WTC11 (cell line): ENCODE measurements around the gene NTN4. TPM values are rescaled to one million over a fixed set of nuclear protein-coding genes. Genes with fewer than 3 reads are reported as not detected.

Source experiments
- ATAC-seq: fragments of 200-7000 bp; cut with Tn5 transposase; 2 replicates; pipeline ENCODE4 v1.10.0; 2021; ENCODE audit warnings: mild to moderate bottlenecking, moderate library complexity
- CTCF ChIA-PET: fragments of 300-600 bp; sonication (Branson Sonifier 250); formaldehyde crosslinking; loops from one replicate; lab custom pipeline; 2021; ENCODE audit warnings: antibody characterized with exemption; lab: Charles Lee
- POLR2A ChIA-PET: fragments of 350-600 bp; sonication (Branson Sonifier 250); formaldehyde crosslinking; loops from one replicate; lab custom pipeline; 2021; ENCODE audit warnings: antibody characterized with exemption; lab: Charles Lee
- DNase-seq: peaks from one replicate; pipeline ENCODE4 v3.0.0; 2021; ENCODE audit warnings: low spot score
- H3K27ac Mint-ChIP-seq: 2 replicates; pipeline ENCODE4 v1.8.0; 2021; ENCODE audit warnings: mixed read lengths
- H3K27me3 Mint-ChIP-seq: 2 replicates; pipeline ENCODE4 v1.8.0; 2021; ENCODE audit warnings: low read depth, mild to moderate bottlenecking, moderate library complexity, mixed read lengths
- H3K36me3 Mint-ChIP-seq: 2 replicates; pipeline ENCODE4 v1.8.0; 2021; ENCODE audit warnings: mixed read lengths
- H3K4me1 Mint-ChIP-seq: 2 replicates; pipeline ENCODE4 v1.8.0; 2022; ENCODE audit warnings: mixed read lengths
- H3K4me3 Mint-ChIP-seq: 2 replicates; pipeline ENCODE4 v1.8.0; 2021; ENCODE audit warnings: mild to moderate bottlenecking, moderate library complexity, mixed read lengths
- H3K9me3 Mint-ChIP-seq: 2 replicates; pipeline ENCODE4 v1.8.0; 2021; ENCODE audit warnings: mixed read lengths
- AFF4 ChIP-seq: sonication (generic); formaldehyde crosslinking; IDR thresholded peaks from 2 replicates; pipeline ENCODE4 v1.8.1; 2023; ENCODE audit warnings: mild to moderate bottlenecking, missing genetic modification reagents, borderline replicate concordance
- CREM ChIP-seq: sonication (generic); formaldehyde crosslinking; IDR thresholded peaks from 2 replicates; pipeline ENCODE4 v1.8.1; 2022; ENCODE audit warnings: mild to moderate bottlenecking, missing genetic modification reagents, moderate library complexity
- ELF4 ChIP-seq: sonication (generic); formaldehyde crosslinking; IDR thresholded peaks from 2 replicates; pipeline ENCODE4 v1.8.1; 2022; ENCODE audit warnings: low read depth, mild to moderate bottlenecking, moderate library complexity, missing genetic modification reagents
- FOXJ3 ChIP-seq: sonication (generic); formaldehyde crosslinking; IDR thresholded peaks from 2 replicates; pipeline ENCODE4 v1.9.0; 2021; ENCODE audit warnings: missing genetic modification reagents, mild to moderate bottlenecking, borderline replicate concordance
- MYBL2 ChIP-seq: sonication (generic); formaldehyde crosslinking; IDR thresholded peaks from 2 replicates; pipeline ENCODE4 v1.8.1; 2023; ENCODE audit warnings: mild to moderate bottlenecking, moderate library complexity, missing genetic modification reagents
- NFATC4 ChIP-seq: fragments of 250-450 bp; sonication (Bioruptor Pico); IDR thresholded peaks from 2 replicates; pipeline ENCODE4 v1.9.0; 2021; ENCODE audit warnings: mild to moderate bottlenecking
- NFYB ChIP-seq: sonication (generic); formaldehyde crosslinking; conservative IDR thresholded peaks from 2 replicates; pipeline ENCODE4 v1.8.0; 2022; ENCODE audit warnings: low read depth, missing genetic modification reagents
- PRDM15 ChIP-seq: sonication (generic); formaldehyde crosslinking; IDR thresholded peaks from 2 replicates; pipeline ENCODE4 v1.8.0; 2022; ENCODE audit warnings: missing genetic modification reagents
- RORB ChIP-seq: fragments of 250-450 bp; sonication (Bioruptor Pico); IDR thresholded peaks from 2 replicates; pipeline ENCODE4 v1.9.0; 2021; ENCODE audit warnings: mild to moderate bottlenecking
- SMAD4 ChIP-seq: sonication (generic); formaldehyde crosslinking; IDR thresholded peaks from 2 replicates; pipeline ENCODE4 v1.8.0; 2022; ENCODE audit warnings: mild to moderate bottlenecking, missing genetic modification reagents
- TP53 ChIP-seq: sonication (generic); formaldehyde crosslinking; IDR thresholded peaks from 2 replicates; pipeline ENCODE4 v1.8.1; 2023; ENCODE audit warnings: mild to moderate bottlenecking, missing genetic modification reagents
- ZBTB43 ChIP-seq: sonication (generic); formaldehyde crosslinking; IDR thresholded peaks from 2 replicates; pipeline ENCODE4 v1.8.1; 2023; ENCODE audit warnings: mild to moderate bottlenecking, missing genetic modification reagents
- ZNF317 ChIP-seq: sonication (generic); formaldehyde crosslinking; IDR thresholded peaks from 2 replicates; pipeline ENCODE4 v1.8.1; 2023; ENCODE audit warnings: low read depth, mild to moderate bottlenecking, moderate library complexity, missing genetic modification reagents, borderline replicate concordance
- total RNA-seq: library from RNA; stranded (reverse); gene quantifications from 3 replicates; pipeline ENCODE4 v1.2.3, GENCODE V29; 2021
- TF ChIP-seq, protein P1 (sequence below): sonication (generic); formaldehyde crosslinking; IDR thresholded peaks from 2 replicates; pipeline ENCODE4 v1.8.0; 2022; ENCODE audit warnings: mild to moderate bottlenecking, missing genetic modification reagents
- TF ChIP-seq, protein P2 (sequence below): sonication (generic); formaldehyde crosslinking; IDR thresholded peaks from 2 replicates; pipeline ENCODE4 v1.8.1; 2022; ENCODE audit warnings: low read depth, missing genetic modification reagents, borderline replicate concordance
- TF ChIP-seq, protein P3 (sequence below): sonication (generic); formaldehyde crosslinking; conservative IDR thresholded peaks from 2 replicates; pipeline ENCODE4 v1.8.1; 2023; ENCODE audit warnings: mild to moderate bottlenecking, low read depth, missing genetic modification reagents, moderate library complexity

The NTN4 gene
- total RNA-seq, 1 experiment from 2014 or later: 2.7 TPM

DNA sequence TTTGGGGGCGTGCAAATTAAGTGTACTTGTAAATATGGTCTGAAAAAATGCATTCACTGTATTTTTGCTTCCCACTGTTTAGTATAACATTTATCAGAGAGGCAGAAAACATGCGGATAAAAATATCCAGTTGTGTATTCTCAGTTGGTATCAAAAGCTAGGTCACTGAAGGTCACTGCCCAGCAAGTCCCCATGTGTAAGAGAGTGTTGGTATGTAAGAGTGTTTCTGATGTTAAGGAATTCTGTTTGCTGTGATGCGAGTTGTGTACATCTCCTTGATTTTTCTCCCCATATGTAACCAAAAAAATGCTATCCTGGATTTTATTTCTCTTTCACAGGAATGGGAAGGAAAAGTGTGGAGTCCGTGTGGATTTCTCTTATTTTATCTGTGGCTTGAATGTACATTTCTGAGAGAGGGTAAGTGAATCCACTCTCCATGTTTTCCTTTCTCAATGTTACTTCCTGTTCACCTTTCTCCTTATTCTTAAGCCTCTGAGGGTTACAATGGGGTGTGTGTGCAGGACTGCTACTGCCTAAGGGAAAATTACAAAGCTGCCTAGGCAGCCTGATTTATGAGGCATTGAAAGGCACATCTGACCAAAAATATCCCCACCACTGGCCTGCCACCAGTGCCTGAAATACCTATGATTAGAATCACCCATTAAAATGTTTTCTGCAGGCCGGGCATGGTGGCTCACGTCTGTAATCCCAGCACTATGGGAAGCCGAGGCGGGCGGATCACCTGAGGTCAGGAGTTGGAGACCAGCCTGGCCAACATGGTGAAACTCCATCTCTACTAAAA, 141.4 kb downstream of the NTN4 start:
- 0 out of 2 replicates have a peak overlapping the region, but pooled peaks have one; percentile 12 for H3K27ac Mint-ChIP-seq
- ATAC-seq: no peak
- TF ChIP-seq SMAD4 (CRISPR knock-in tag) (no peak), PRDM15 (CRISPR knock-in tag) (peak; percentile 68)
- H3K36me3 Mint-ChIP-seq: peaks cover 7% of the 10 kb centered on the region
- peaks cover 9% of the 10 kb centered on the region for H3K9me3 Mint-ChIP-seq
- DNase-seq: no peak
- CTCF ChIA-PET: no interaction called here
- no peak overlapping the region for H3K4me3 Mint-ChIP-seq
- POLR2A ChIA-PET: interaction anchor here (0.6 to 0.7 kb wide), 2 partner anchors 19 to 62 kb away, joined by 4 to 5 read pairs; no protein-coding TSS in a partner anchor
- no peaks in the 10 kb centered on the region for H3K27me3 Mint-ChIP-seq
- peaks cover 11% of the 10 kb centered on the region for H3K4me1 Mint-ChIP-seq

DNA sequence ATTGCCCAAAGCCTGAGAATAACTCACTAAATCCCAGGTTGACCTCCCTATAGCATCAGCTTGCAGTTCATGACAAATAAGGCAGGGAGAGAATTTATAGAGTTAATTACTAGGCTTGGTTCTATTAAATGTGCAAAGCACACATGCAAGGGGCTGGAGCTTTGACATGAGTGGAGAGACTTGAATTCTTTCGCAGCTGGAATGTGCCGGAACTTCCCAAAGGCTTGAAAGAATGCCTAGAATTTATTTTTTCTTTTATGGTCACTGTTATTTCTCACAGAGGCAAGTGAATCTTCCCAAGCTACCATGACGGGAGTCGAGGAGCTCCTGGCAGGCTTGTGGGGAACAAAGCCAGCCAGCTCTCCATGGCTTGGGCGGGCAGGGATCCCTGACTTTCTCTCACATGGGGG, 143.8 kb downstream of the NTN4 start:
- Mint-ChIP-seq H3K27me3 (no peaks in the 10 kb centered on the region), H3K4me1 (peaks cover 8% of the 10 kb centered on the region; the same call in 1 of the 2 replicates), H3K9me3 (peaks cover 17% of the 10 kb centered on the region), H3K36me3 (peaks cover 17% of the 10 kb centered on the region), H3K4me3 (no peak overlapping the region), H3K27ac (peak overlapping the region; percentile 57; the same call in 1 of the 2 replicates)
- CTCF ChIA-PET: no interaction called here
- ATAC-seq (no peak; the same call in 1 of the 2 replicates), DNase-seq (no peak)
- POLR2A ChIA-PET: no interaction called here
- no peak for TF ChIP-seq MYBL2 (CRISPR knock-in tag)
- TF ChIP-seq FOXJ3: no peak
- TF ChIP-seq, protein P1, sequence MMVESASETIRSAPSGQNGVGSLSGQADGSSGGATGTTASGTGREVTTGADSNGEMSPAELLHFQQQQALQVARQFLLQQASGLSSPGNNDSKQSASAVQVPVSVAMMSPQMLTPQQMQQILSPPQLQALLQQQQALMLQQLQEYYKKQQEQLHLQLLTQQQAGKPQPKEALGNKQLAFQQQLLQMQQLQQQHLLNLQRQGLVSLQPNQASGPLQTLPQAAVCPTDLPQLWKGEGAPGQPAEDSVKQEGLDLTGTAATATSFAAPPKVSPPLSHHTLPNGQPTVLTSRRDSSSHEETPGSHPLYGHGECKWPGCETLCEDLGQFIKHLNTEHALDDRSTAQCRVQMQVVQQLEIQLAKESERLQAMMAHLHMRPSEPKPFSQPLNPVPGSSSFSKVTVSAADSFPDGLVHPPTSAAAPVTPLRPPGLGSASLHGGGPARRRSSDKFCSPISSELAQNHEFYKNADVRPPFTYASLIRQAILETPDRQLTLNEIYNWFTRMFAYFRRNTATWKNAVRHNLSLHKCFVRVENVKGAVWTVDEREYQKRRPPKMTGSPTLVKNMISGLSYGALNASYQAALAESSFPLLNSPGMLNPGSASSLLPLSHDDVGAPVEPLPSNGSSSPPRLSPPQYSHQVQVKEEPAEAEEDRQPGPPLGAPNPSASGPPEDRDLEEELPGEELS: no peak
- TF ChIP-seq TP53 (CRISPR knock-in tag): no peak
- no peak for TF ChIP-seq SMAD4 (CRISPR knock-in tag)
- TF ChIP-seq, protein P2, sequence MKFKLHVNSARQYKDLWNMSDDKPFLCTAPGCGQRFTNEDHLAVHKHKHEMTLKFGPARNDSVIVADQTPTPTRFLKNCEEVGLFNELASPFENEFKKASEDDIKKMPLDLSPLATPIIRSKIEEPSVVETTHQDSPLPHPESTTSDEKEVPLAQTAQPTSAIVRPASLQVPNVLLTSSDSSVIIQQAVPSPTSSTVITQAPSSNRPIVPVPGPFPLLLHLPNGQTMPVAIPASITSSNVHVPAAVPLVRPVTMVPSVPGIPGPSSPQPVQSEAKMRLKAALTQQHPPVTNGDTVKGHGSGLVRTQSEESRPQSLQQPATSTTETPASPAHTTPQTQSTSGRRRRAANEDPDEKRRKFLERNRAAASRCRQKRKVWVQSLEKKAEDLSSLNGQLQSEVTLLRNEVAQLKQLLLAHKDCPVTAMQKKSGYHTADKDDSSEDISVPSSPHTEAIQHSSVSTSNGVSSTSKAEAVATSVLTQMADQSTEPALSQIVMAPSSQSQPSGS (CRISPR knock-in tag): no peak
- TF ChIP-seq ZBTB43 (CRISPR knock-in tag): no peak
- no peak for TF ChIP-seq AFF4 (CRISPR knock-in tag)
- TF ChIP-seq ELF4 (CRISPR knock-in tag): no peak
- no peak for TF ChIP-seq RORB (CRISPR knock-in tag)
- no peak for TF ChIP-seq ZNF317
- TF ChIP-seq, protein P3, sequence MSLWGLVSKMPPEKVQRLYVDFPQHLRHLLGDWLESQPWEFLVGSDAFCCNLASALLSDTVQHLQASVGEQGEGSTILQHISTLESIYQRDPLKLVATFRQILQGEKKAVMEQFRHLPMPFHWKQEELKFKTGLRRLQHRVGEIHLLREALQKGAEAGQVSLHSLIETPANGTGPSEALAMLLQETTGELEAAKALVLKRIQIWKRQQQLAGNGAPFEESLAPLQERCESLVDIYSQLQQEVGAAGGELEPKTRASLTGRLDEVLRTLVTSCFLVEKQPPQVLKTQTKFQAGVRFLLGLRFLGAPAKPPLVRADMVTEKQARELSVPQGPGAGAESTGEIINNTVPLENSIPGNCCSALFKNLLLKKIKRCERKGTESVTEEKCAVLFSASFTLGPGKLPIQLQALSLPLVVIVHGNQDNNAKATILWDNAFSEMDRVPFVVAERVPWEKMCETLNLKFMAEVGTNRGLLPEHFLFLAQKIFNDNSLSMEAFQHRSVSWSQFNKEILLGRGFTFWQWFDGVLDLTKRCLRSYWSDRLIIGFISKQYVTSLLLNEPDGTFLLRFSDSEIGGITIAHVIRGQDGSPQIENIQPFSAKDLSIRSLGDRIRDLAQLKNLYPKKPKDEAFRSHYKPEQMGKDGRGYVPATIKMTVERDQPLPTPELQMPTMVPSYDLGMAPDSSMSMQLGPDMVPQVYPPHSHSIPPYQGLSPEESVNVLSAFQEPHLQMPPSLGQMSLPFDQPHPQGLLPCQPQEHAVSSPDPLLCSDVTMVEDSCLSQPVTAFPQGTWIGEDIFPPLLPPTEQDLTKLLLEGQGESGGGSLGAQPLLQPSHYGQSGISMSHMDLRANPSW (CRISPR knock-in tag): no peak
- no peak for TF ChIP-seq NFATC4
- TF ChIP-seq CREM (CRISPR knock-in tag): no peak
- TF ChIP-seq NFYB (CRISPR knock-in tag): no peak
